Stomach (tissue), 9 donors: Measurements from ENCODE around the gene SRMS. TPM values are rescaled to one million over a fixed set of nuclear protein-coding genes. Genes with fewer than 3 reads are reported as not detected.

ENCODE experiments used
- DNase-seq, 2 donors: peaks; one replicate each; pipeline versions ENCODE4 v3.0.0 to v3.0.0-alpha.2; 2013 to 2019
- H3K27ac ChIP-seq, 5 donors: fragments of 200-600 bp in 4 of 5; sonication (generic) in 4 of 5; one replicate each; pipeline ENCODE4 v1.5.1; 2013 to 2019; ENCODE audit warnings: mild to moderate bottlenecking in 1 of 5, moderate library complexity in 1 of 5
- H3K27me3 ChIP-seq, 3 donors: fragments of 200-600 bp; sonication (generic); one replicate each; pipeline ENCODE4 v1.5.1; 2017 to 2019; ENCODE audit warnings: mixed run types in 1 of 3
- H3K36me3 ChIP-seq, 4 donors: fragments of 200-600 bp; sonication (generic); 1 replicate in 3 of 4; 2 replicates in 1 of 4; pipeline ENCODE4 v1.5.1; 2016 to 2019
- H3K4me1 ChIP-seq, 4 donors: fragments of 200-600 bp; sonication (generic); one replicate each; pipeline ENCODE4 v1.5.1; 2016 to 2019
- H3K4me3 ChIP-seq, 4 donors: fragments of 200-600 bp; sonication (generic) in 3 of 4; one replicate each; pipeline ENCODE4 v1.5.1; 2016 to 2019; ENCODE audit warnings: mild to moderate bottlenecking in 1 of 4
- H3K9me3 ChIP-seq, 4 donors: fragments of 200-600 bp; sonication (generic); one replicate each; pipeline ENCODE4 v1.5.1; 2016 to 2019
- EP300 ChIP-seq: sonication (generic); formaldehyde crosslinking; IDR thresholded peaks from one replicate; pipeline ENCODE4 v1.6.1; 2017; ENCODE audit warnings: antibody characterized with exemption
- POLR2A ChIP-seq, 4 donors: fragments of 450-650 bp; IDR thresholded peaks; one replicate each; pipeline ENCODE4 v1.6.1; 2016; ENCODE audit warnings: antibody characterized with exemption in 4 of 4, control low read depth in 2 of 4, mild to moderate bottlenecking in 1 of 4, moderate library complexity in 1 of 4
- POLR2AphosphoS5 ChIP-seq, 3 donors: sonication (generic); formaldehyde crosslinking; IDR thresholded peaks; one replicate each; pipeline ENCODE4 v1.6.1; 2016; ENCODE audit warnings: antibody characterized with exemption in 3 of 3
- WGBS, 5 donors: extraction: QIAGEN DNeasy Blood & Tissue Kit in 3 of 5; methylation state at CpG; one replicate each; pipeline versions ENCODE4 v1.1.5 to v1.1.7; 2013 to 2018; 5-methylcytosine and 5-hydroxymethylcytosine counted together
- intact Hi-C: fragments of 100-400 bp; cut with DNase I; formaldehyde crosslinking; loops from one replicate; pipeline ENCODE4 v1.15.1; 2023; ENCODE audit warnings: low total_unique reads
- polyA plus RNA-seq, 3 donors: library from polyadenylated mRNA; stranded (reverse); fragments of 200-250 nt; gene quantifications; one replicate each; pipeline ENCODE4 v1.2.3, GENCODE V29; 2013
- total RNA-seq, 5 donors: library from RNA; depleted of rRNA; stranded (reverse); fragments of >200 nt; gene quantifications; one replicate each; pipeline versions ENCODE4 v1.1.0 to v1.2.3, GENCODE V29; 2014 to 2016
- TF ChIP-seq, protein P1 (sequence below), 7 experiments: fragments of 450-650 bp in 4 of 7; fragments of 200-600 bp in 3 of 7; sonication (generic) in 3 of 7; IDR thresholded peaks; one replicate each; pipeline ENCODE4 v1.5.1; 2016 to 2019; ENCODE audit warnings: antibody characterized with exemption in 7 of 7, control low read depth in 2 of 7, mild to moderate bottlenecking in 1 of 7
- donor health status: healthy with polysubstance abuse.
- donor health status: Bipolar disorder and iron deficiency.
- donor health status: healthy.

SRMS gene
- total and polyA plus RNA-seq, 8 donors, result 0.87 to 3.5 (median 2.1) TPM; not detected in 5

DNA sequence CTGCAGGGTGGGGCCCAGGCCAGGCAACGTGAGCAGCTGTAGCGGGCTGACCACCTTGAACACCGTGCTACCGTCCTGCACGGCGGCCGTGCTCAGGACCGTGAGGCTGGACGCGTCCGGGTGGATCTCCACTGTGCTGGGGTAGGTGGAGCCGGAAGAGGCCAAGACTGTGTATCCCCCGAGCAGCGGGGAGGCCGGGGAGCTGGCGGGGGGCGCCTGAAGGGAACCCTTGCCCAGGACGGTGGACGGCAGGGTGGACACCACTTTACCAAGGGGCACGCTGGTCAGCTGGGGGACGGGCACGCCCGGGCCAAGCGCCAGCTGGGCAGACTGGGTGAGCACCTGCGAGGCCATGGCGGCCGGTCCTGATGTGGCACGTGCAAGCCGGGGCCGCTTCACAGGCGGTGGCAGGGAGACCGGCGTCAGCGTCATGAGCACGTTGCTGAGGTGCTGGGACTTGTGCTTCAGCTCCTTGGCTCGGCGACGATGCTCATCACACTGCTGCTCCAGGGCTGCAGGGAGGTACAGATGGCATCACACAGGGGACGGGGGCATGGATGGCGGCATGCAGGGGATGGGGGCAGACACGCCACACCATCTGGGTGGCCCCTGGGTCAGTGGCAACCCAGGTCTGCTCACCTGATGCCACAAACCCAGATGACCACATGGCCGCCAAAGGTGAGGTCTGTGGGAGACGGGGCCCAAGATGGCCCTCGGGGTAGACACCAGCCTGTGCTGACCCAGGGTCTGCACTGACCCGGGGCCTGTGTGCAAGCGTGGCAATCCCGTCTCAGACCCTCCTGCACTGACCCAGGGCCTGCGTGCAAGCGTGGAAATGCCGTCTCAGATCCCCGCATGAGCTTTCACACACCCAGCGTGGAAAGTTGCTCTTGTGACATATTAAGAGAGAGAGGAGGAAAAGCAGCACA is 42.9 kb upstream of the SRMS start:
- intact Hi-C loops, result no loop called here
- H3K36me3 ChIP-seq, result peaks cover 38 to 86% (median 81%) of the 10 kb centered on the region in 4 donors
- DNase-seq, result no peak

DNA sequence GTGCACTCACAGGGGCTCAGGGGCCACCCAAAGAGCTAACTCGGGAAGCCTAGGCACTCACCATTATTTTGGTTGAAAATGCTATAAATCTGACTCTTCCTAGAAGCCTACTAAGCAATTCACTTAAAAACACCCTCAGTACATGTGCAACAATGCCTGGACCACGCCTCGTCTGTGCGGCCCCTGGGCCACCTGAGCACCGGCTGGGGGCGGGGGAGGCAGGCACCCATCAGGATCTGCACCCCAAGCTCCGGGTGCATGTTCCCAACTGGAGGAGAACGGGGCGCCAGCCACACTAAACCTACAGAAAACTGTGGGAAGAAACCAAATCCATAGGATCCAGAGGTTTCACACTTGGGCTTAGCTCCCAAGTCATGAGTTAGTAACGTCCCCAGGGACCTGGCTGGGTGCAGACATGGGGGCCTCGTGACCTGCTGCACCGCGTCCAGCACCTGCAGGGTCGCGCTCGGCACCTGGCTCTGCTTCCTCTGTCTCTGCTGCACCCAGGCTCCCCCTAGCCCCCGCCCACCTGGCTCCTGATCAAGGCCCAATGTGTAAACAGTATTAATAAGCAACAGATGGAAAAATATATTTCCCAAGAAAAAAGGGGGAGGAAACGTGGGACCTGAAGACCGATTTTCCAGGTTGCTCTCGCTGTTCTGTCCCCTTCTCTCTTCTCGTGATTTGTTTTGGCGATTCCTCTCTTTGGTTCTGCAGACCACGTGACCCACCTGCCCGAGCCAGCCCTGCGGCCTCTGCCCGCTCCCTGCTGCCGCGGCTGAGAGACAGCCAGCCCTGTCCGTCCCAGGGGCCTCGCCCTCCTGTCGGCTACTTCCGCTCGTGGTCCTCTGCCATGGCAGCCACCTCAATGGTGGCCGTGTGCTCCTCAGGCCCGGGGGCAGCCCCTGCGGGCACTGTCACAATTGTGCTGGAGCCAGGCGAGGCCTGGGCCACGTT is 42.0 kb upstream of the SRMS start:
- H3K27me3 ChIP-seq, result no peaks in the 10 kb centered on the region
- H3K27ac ChIP-seq, result no peak overlapping the region
- H3K4me1 ChIP-seq, result no peaks in the 10 kb centered on the region
- WGBS, 5 donors, result 71 to 88% (median 85%) methylated on average over 32 to 38 of the region's 38 CpGs
- H3K9me3 ChIP-seq, result no peaks in the 10 kb centered on the region
- H3K36me3 ChIP-seq, result peaks cover 35 to 76% (median 73%) of the 10 kb centered on the region in 4 donors
- H3K4me3 ChIP-seq, result no peak overlapping the region
- TF ChIP-seq POLR2AphosphoS5 (IDR thresholded peaks at IDR 0.05), result no peak
- TF ChIP-seq EP300, result no peak
- TF ChIP-seq, protein P1, sequence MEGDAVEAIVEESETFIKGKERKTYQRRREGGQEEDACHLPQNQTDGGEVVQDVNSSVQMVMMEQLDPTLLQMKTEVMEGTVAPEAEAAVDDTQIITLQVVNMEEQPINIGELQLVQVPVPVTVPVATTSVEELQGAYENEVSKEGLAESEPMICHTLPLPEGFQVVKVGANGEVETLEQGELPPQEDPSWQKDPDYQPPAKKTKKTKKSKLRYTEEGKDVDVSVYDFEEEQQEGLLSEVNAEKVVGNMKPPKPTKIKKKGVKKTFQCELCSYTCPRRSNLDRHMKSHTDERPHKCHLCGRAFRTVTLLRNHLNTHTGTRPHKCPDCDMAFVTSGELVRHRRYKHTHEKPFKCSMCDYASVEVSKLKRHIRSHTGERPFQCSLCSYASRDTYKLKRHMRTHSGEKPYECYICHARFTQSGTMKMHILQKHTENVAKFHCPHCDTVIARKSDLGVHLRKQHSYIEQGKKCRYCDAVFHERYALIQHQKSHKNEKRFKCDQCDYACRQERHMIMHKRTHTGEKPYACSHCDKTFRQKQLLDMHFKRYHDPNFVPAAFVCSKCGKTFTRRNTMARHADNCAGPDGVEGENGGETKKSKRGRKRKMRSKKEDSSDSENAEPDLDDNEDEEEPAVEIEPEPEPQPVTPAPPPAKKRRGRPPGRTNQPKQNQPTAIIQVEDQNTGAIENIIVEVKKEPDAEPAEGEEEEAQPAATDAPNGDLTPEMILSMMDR (IDR thresholded peaks at IDR 0.05), result no peak
- no peak for TF ChIP-seq POLR2A (IDR thresholded peaks at IDR 0.05)
- DNase-seq, result no peak
- intact Hi-C loops, result no loop called here

More for the DNA sequence above, 42.9 kb upstream of the SRMS start:
- Histone ChIP-seq H3K27ac (no peak overlapping the region), H3K27me3 (no peaks in the 10 kb centered on the region), H3K4me1 (no peaks in the 10 kb centered on the region), H3K4me3 (no peak overlapping the region), H3K9me3 (no peaks in the 10 kb centered on the region)
- TF ChIP-seq POLR2A (IDR thresholded peaks at IDR 0.05) (no peak), POLR2AphosphoS5 (IDR thresholded peaks at IDR 0.05) (no peak)
- TF ChIP-seq, protein P1 (IDR thresholded peaks at IDR 0.05), result no peak
- 92 to 95% (median 94%) methylated on average over 29 to 52 of the region's 52 CpGs for WGBS, 5 donors

DNA sequence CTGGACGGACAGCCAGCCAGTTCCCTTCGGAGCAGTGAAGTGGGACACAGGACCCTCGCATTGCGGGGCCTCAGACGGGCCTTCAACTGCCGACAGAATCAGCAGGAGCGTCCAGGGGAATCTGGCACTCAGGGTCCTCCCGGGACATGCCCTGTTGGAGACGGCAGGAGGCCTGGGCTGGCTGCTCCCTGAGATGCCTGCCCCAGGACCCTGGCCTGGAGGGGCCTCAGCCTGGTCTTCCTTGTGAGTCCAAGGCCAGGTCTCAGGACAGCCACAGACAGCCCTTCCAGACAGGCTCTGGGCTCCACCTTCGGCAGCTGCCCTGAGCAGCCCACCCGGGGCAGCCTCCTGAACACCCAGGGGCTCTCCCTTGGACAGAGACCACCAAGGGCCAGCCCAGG is 41.1 kb upstream of the SRMS start:
- H3K27ac ChIP-seq, result no peak overlapping the region
- DNase-seq, result no peak
- H3K36me3 ChIP-seq, result peaks cover 35 to 69% (median 65%) of the 10 kb centered on the region in 4 donors
- no peak overlapping the region for H3K4me3 ChIP-seq
- intact Hi-C loops, result no loop called here
- H3K9me3 ChIP-seq, result no peaks in the 10 kb centered on the region
- no peaks in the 10 kb centered on the region for H3K4me1 ChIP-seq
- TF ChIP-seq EP300 (no peak), POLR2AphosphoS5 (IDR thresholded peaks at IDR 0.05) (no peak), POLR2A (IDR thresholded peaks at IDR 0.05) (no peak)
- TF ChIP-seq, protein P1 (IDR thresholded peaks at IDR 0.05), result no peak
- no peaks in the 10 kb centered on the region for H3K27me3 ChIP-seq
- WGBS, 5 donors, result 83 to 90% (median 88%) methylated on average over 10 to 11 of the region's 11 CpGs
